GM18508 (cell line): Measurements from ENCODE around the gene CFB.
"Not testable (repeated sequence)": the region's sequence is repeated elsewhere in the genome, so short reads cannot be mapped to it uniquely, and the experiment has no call there.

Experiments
- ATAC-seq: cut with Tn5 transposase; IDR thresholded peaks from one replicate; pipeline ENCODE4 v1.9.1; 2021; ENCODE audit warnings: moderate number of reproducible peaks; ENCODE audit not compliant: insufficient read depth, unreplicated experiment

Gene CFB

DNA sequence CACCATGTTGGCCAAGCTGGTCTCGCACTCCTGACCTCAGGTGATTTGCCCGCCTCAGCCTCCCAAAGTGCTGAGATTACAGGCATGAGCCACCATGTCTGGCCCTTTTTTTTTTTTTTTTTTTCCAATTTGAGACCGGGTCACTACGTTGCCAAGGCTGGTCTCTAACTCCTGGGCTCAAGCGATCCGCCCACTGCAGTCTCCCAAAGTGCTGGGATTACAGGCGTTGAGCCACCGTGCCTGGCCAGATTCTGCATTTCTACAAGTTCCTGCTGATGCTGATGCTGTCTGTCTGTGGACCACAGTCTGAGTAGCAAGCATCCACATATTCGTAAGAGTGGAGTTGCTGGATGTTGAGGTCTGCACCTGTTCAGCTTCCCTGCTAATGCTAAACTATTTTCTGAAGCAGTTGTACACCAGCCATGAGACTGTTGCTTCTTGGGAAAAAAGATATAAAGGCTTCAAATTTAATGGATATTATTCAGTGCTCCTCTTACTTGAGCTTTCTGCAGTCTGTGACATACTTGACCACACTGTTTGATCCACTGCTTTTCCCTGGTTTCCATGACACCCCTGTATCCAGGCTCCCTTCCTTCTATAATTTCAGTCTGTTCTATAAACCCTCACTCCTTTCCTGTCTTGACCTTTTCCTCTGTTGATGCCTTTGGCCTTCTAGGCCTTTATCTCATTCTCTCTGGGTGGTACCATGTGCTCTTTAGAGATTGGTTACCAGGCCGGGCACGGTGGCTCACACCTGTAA is 33.9 kb upstream of the CFB start:
- no peak for ATAC-seq

DNA sequence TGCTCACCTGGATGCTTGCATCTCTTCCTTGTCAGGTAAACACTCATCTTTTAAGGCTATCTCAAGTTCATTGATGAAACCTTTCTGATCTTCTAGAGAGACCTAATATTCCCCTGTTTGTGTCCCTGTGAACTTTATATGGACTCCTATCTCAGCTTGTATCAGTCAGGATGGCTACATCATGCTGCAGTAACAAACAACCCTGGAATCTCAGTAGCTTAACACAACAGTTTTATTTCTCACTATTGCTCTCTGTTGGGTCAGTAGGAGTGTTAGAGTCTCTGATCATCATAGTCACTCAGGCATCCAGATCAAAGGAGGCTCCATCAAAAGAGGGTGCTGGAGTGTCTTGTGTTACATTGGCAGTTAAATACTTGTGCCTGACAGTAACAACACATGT is 30.5 kb upstream of the CFB start:
- ATAC-seq = no peak

DNA sequence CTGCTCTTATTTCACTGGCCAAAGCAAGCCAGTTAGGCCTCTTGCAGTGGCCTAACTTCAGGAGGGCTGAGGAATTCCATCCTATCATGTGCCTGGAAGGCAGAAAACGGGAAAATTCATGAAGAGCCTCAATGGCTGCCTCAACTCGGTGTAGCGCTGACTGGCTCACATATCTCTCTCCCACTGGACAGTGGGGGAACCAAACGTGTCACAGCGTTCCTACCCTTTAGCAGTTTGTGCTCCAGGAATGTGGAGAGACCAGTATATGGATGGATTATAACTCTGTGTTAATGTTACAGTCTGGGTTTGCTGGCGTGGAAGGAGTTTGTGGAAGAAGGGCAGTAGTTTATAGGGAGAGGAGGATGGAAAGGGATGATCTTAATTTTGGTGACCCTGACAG is 30.1 kb upstream of the CFB start:
- ATAC-seq = no peak

DNA sequence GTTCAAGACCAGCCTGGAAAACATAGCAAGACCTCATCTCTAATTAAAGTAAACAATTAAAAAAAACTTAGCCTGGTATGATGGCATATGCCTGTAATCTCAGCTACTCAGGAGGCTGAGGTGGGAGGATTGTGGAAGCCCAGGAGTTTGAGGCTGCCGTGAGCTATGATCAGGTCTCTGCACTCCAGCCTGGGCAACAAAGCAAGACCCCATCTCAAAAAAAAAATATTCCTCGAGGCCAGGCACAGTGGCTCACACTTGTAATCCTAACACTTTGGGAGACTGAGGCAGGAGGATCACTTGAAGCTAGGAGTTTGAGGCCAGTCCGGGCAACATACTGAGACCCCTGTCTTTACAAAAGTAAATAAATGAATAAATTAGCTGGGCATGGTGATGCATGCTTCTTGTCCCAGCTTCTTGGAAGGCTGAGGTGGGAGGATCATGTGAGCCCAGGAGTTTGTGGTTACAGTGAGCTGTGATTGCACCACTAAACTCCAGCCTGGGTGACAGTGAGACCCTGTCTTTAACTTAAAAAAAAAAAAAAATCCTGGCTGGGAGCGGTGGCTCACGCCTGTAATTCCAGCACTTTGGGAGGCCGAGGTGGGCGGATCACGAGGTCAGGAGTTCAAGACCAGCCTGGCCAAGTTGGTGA is 27.7 kb upstream of the CFB start:
- no peak for ATAC-seq

DNA sequence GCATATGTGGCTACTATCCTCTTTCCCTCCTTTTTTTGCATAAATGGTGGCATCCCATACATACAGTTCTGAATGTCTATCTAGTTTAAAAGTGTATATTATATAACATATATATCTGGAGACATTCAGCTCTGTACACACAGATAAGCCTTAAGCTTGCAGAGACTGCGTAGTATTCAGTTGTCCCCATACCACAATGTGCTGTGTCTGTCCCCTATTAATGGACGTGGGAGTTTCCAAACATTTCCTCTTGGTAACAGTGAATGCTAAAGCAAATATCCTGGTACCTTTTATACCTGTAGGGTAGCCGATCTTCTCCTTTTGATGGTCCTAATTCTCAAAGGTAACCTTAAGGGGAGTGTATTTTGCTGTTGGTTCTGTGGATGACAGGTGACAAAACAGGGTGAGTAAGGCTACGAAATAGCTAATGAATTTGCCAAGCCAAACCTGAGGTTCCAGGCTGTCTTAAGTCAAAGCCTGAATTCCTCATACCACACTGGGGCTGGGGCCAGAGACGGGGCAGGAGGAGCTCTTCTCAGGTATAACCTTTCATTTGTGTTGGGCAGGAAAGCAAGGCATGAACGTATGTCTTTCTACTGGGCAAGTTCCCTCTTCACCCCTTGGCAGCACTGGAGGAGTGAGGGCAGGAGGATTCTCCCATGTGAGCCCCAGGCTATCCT is 26.1 kb upstream of the CFB start:
- ATAC-seq = no peak

DNA sequence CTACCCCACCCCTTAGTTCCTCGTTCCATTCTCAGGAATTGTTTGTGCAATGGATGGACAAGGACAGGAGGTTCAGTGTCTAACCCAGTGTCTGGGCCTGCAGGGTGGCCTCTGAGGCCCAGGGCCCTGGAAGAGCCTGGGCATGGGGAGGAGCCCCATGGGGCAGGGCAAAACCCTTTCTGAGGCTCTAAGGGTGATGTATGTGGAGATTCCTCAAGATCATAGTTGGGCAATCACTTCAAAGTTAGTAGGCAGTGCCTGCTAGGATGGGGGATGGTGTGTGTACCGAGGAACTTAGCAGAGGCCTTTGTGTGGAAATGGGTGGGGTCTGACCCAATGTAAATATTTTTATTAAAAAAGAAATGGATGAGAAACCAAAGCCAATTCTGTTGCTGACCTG is 25.1 kb upstream of the CFB start:
- ATAC-seq = no peak

DNA sequence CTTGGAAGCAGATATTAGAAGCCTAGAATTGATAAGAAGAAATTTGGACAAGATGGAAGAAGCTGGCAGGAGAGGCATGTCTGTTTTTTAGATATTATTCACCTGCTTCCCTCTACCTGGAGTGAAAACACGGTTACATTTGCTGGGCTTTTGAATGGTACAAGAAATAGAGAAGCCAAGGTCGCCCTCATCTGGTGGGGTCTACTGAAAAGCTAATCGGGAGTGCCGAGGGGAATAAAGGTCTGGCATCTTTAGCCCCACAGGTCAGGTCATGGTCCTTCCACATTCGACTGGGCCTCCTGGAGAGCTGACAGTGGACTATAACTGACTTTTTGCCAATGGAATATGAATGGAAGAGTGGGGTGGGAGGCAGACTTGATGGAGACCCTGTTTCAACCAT is 23.0 kb upstream of the CFB start:
- no peak for ATAC-seq

DNA sequence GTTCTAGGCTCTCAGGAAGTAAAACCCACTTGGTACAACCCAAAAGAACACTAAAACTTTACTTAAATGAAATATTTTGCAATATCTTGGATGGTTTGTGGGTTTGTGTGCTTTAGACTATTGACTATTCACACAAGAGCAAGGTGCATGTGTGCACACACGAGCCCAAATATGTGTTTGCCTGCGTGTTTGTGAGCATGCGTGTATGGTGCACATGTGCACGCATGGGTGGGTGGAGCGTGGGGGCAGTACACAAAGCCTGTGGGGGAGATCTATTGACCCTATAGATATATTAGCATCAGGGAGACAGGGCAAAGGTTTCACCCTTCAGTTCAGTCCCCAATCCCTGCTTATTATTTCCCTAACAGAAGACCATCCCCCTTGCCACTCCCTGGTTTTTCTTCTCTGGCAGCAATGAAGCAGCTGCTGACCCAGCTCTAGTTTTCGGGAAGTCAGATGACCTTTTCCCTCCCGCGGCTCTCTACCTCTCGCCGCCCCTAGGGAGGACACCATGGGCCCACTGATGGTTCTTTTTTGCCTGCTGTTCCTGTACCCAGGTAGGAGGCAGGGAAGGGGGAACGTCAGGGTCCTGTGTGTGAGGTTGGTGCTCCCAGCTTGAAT is 18.5 kb upstream of the CFB start, which contains the start of gene C2:
Gene C2 (plus strand): TSS at position 476 of the 621 bp plus-strand sequence. CDS start 36 bp downstream, at position 512.
- ATAC-seq = no peak

DNA sequence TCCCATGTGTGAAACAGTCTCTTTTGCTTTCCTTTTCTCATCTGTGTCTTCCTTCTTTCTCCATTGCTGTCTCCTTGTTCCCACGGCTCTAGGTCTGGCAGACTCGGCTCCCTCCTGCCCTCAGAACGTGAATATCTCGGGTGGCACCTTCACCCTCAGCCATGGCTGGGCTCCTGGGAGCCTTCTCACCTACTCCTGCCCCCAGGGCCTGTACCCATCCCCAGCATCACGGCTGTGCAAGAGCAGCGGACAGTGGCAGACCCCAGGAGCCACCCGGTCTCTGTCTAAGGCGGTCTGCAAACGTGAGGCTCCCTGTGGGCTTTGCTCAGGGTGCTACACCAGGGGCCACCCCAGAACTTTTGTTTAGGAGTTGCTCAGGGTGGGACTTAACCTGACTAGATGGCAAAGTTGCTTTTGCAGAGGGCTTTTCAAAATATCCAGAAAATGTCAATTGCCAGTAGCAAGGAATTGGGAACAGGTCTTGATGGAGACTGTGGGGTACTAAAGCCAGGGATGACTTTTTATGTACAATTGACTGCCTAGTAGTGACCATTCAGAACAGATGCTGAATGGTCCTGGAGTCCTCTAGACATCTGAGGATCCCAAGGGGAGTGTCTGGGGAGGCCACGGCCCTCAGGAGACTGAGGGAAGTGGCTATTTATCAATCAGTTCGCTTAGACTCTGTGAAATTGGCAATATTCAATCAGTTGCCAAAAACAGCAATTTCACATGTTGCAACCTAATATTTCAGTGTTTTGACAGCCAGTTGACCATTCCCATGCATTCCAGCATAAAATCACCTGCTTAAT is 17.8 kb upstream of the CFB start:
- ATAC-seq = no peak

DNA sequence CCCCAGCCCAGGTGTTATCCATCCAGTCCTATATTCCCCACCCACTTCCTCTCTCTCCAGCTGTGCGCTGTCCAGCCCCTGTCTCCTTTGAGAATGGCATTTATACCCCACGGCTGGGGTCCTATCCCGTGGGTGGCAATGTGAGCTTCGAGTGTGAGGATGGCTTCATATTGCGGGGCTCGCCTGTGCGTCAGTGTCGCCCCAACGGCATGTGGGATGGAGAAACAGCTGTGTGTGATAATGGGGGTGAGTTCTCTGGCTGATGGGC is 17.3 kb upstream of the CFB start:
- no peak for ATAC-seq

DNA sequence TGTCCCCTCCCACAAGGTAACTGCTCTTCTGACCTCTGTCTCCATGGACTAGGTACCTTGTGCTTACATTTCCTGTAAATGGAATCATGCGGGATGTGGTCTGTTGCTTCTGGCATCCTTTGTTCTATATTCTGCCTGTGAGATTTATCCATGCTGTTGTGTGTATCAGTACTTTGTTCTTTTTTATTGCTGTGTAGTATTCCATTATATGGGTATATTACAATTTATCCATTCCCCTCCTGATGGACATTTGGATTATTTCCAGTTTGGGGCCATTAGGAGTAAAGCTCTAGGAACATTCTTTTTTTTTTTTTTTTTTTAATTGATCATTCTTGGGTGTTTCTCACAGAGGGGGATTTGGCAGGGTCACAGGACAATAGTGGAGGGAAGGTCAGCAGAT is 14.9 kb upstream of the CFB start:
- no peak for ATAC-seq

DNA sequence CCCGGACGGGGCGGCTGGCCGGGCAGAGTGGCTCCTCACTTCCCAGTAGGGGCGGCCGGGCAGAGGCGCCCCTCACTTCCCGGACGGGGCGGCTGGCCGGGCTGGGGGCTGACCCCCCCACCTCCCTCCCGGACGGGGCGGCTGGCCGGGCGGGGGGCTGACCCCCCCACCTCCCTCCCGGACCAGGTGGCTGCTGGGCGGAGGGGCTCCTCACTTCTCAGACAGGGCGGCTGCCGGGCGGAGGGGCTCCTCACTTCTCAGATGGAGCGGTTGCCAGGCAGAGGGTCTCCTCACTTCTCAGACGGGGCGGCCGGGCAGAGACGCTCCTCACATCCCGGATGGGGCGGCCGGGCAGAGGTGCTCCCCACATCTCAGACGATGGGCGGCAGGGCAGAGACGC is 13.8 kb upstream of the CFB start:
- not testable (repeated sequence) for ATAC-seq

DNA sequence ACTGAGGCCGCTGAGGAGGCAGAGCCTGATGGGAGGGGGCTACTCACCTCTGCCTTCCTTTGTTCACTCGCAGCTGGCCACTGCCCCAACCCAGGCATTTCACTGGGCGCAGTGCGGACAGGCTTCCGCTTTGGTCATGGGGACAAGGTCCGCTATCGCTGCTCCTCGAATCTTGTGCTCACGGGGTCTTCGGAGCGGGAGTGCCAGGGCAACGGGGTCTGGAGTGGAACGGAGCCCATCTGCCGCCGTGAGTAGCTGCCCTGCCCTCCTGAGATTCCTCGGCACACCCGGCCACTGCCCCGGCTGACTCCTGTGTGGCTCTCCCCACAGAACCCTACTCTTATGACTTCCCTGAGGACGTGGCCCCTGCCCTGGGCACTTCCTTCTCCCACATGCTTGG is 12.4 kb upstream of the CFB start:
- ATAC-seq = no peak

DNA sequence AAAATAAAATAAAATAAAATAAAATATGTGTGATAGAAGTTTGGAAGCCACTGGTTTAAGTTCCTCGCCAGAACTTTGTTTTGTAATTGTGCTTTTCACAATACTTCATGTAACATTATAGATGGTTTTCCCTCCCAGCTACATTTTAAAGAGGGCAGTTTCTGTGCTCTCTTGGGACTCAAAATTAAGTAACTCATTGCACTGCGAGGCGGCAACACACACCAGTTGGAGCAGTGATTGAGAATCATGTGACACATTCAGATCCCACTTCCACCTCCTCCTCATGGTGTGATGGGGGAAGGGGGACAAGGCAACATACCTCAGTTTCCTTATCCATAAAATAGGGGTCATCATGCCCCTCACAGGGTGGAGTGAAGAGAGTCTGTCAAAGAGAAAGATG is 10.9 kb upstream of the CFB start:
- ATAC-seq = no peak

DNA sequence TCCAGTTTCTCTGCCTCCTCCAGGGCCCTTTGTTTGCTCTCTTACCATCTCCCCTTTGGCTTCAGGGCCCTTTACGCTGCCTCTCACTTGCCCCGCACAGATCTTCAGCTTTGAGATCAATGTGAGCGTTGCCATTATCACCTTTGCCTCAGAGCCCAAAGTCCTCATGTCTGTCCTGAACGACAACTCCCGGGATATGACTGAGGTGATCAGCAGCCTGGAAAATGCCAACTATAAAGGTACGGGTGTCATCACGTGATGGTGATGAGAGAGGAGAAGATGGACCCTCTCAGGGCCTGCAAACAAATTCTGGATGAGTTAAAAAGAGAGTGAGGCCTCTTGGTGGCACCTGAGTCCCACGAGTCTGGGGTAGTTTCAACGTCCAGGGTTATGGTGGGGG is 10.1 kb upstream of the CFB start:
- no peak for ATAC-seq

DNA sequence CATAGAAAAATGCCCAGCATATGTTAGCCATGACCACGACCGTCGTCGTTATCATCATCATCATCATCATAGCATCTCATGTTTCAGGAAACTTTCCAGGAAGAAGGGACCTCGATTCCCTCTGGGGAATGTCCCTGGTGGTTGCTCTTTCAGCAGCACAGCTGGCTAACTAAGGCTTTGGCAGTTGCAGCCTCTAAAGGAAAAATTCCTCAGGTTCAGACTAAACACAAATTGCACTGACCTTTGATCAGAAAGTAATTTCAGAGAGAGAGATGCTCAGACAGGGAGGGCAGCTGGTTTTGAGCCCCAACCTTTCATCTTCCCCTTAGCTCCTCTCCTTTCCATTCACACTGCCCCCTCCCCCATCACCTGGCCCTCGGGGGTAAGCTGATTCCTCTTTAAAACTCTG is 5.6 kb upstream of the CFB start:
- no peak for ATAC-seq

DNA sequence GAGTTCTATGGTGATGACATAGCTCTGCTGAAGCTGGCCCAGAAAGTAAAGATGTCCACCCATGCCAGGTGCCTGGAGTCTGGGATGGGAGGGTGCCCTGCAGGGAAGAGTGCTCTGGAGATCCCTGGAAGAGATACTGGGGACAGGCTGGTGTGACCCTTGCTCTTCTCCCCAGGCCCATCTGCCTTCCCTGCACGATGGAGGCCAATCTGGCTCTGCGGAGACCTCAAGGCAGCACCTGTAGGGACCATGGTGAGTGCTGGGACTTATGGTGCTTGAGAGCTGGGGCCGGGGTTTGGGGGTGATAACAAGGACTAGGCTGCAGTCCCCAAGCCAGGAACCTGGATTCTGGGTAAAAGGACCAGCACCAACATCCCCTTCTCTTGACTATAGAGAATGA is 2.2 kb upstream of the CFB start:
- no peak for ATAC-seq

DNA sequence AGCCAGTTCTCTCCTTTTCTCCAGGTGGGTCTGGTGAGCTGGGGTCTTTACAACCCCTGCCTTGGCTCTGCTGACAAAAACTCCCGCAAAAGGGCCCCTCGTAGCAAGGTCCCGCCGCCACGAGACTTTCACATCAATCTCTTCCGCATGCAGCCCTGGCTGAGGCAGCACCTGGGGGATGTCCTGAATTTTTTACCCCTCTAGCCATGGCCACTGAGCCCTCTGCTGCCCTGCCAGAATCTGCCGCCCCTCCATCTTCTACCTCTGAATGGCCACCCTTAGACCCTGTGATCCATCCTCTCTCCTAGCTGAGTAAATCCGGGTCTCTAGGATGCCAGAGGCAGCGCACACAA is 765 bp upstream of the CFB start:
- no peak for ATAC-seq

DNA sequence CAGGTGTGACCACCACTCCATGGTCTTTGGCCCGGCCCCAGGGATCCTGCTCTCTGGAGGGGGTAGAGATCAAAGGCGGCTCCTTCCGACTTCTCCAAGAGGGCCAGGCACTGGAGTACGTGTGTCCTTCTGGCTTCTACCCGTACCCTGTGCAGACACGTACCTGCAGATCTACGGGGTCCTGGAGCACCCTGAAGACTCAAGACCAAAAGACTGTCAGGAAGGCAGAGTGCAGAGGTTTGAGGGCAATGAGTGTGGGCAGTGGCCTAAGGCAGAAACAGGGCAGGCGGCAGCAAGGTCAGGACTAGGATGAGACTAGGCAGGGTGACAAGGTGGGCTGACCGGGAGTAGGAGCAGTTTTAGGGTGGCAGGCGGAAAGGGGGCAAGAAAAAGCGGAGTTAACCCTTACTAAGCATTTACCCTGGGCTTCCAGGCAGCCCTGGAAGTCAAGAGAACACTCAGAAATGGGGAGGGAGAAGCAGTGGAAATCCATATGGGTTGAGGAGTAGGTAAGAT is 533 bp downstream of the CFB start:
- no peak for ATAC-seq

DNA sequence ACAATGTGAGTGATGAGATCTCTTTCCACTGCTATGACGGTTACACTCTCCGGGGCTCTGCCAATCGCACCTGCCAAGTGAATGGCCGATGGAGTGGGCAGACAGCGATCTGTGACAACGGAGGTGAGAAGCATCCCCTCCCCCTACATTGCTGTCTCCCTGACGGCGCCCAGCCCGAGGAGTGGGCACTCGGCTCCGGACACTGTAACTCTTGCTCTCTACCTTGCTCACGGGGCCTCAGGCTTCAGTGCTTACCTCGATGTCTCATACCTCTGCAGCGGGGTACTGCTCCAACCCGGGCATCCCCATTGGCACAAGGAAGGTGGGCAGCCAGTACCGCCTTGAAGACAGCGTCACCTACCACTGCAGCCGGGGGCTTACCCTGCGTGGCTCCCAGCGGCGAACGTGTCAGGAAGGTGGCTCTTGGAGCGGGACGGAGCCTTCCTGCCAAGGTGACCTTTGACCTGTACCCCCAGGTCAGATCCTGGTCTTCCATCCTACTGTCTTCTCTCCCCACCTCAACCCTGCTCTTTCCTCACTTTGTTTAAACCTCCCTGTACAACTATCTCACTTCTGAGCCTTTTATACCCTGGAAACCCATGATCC is 1.3 kb downstream of the CFB start:
- ATAC-seq = no peak
